B cell (primary cell): ENCODE results near the gene PPP2R2D. TPM values are rescaled to one million over a fixed set of nuclear protein-coding genes. Genes with fewer than 3 reads are reported as not detected.

Experiments
- ATAC-seq: fragments of 200-7000 bp; cut with Tn5 transposase; one replicate; pipeline ENCODE4 v1.10.0; 2021; ENCODE audit warnings: low read depth, mild to moderate bottlenecking, moderate number of reproducible peaks, moderate library complexity
- CTCF ChIA-PET: fragments of 350-600 bp; sonication (Branson Sonifier 250); formaldehyde crosslinking; loops from one replicate; lab custom pipeline; 2021; ENCODE audit warnings: antibody characterized with exemption, inconsistent platforms; lab: Charles Lee
- POLR2A ChIA-PET: fragments of 350-600 bp; sonication (Branson Sonifier 250); formaldehyde crosslinking; loops from one replicate; lab custom pipeline; 2021; ENCODE audit warnings: antibody characterized with exemption; lab: Charles Lee
- DNase-seq: peaks from one replicate; pipeline ENCODE4 v3.0.0; 2013
- H2AFZ ChIP-seq: 2 replicates; pipeline ENCODE4 v1.6.1; 2012; ENCODE audit warnings: mild to moderate bottlenecking, low read depth, low read length; ENCODE audit not compliant: insufficient read depth, poor library complexity, severe bottlenecking
- H3K27ac ChIP-seq, 2 donors: 1 replicate in 1 of 2; 2 replicates in 1 of 2; pipeline ENCODE4 v1.5.1; 2012 to 2013; ENCODE audit warnings: low read length in 2 of 2, mild to moderate bottlenecking in 2 of 2, moderate library complexity in 1 of 2
- H3K27me3 ChIP-seq, 4 experiments: fragments of 200-600 bp in 1 of 4; sonication (generic) in 1 of 4; replicated peaks in 1 of 4; 1 replicate in 2 of 4; 2 replicates in 2 of 4; pipeline versions ENCODE4 v1.6.1 to v1.7.0; 2013 to 2016; ENCODE audit warnings: low read length in 3 of 4, mild to moderate bottlenecking in 2 of 4, mixed read lengths in 1 of 4, moderate library complexity in 1 of 4; ENCODE audit not compliant: insufficient read depth in 4 of 4, control insufficient read depth in 3 of 4; ENCODE audit errors: control extremely low read depth in 1 of 4
- H3K36me3 ChIP-seq, 2 experiments: replicated peaks in 1 of 2; 1 replicate in 1 of 2; 2 replicates in 1 of 2; pipeline versions ENCODE4 v1.6.1 to v1.7.1; 2013; ENCODE audit warnings: low read length in 1 of 2; ENCODE audit not compliant: insufficient read depth in 2 of 2, control insufficient read depth in 1 of 2; ENCODE audit errors: control extremely low read depth in 1 of 2, extremely low read depth in 1 of 2
- H3K4me1 ChIP-seq, 2 donors: fragments of 200-600 bp in 1 of 2; sonication (generic) in 1 of 2; 1 replicate in 1 of 2; 2 replicates in 1 of 2; pipeline versions ENCODE4 v1.5.1 to v1.6.1; 2013 to 2017; ENCODE audit warnings: low read length in 2 of 2; ENCODE audit not compliant: control insufficient read depth in 2 of 2, insufficient read depth in 2 of 2
- H3K4me2 ChIP-seq: replicated peaks from 2 replicates; pipeline ENCODE3; 2012; ENCODE audit warnings: mild to moderate bottlenecking, low read depth, low read length; ENCODE audit not compliant: poor library complexity, severe bottlenecking
- H3K4me3 ChIP-seq, 5 experiments: fragments of 200-600 bp in 1 of 5; sonication (generic) in 1 of 5; 1 replicate in 3 of 5; 2 replicates in 2 of 5; pipeline versions ENCODE4 v1.5.1 to v1.7.0; 2011 to 2016; ENCODE audit warnings: low read length in 4 of 5, mild to moderate bottlenecking in 4 of 5, low read depth in 2 of 5, control low read depth in 1 of 5, moderate library complexity in 1 of 5; ENCODE audit not compliant: insufficient read depth in 1 of 5; ENCODE audit errors: control extremely low read depth in 1 of 5, extremely low read depth in 1 of 5
- H3K79me2 ChIP-seq: fragments of 200-600 bp; sonication (generic); one replicate; pipeline ENCODE4 v1.6.0; 2016; ENCODE audit warnings: low read length; ENCODE audit not compliant: control insufficient read depth, insufficient read depth
- H3K9ac ChIP-seq: fragments of 200-600 bp; sonication (generic); 2 replicates; pipeline ENCODE4 v1.6.1; 2017; ENCODE audit warnings: mild to moderate bottlenecking, low read length, moderate library complexity
- H3K9me3 ChIP-seq, 3 donors: one replicate each; pipeline versions ENCODE4 v1.6.1 to v1.7.1; 2013; ENCODE audit warnings: low read length in 2 of 3; ENCODE audit not compliant: control insufficient read depth in 2 of 3, insufficient read depth in 1 of 3; ENCODE audit errors: control extremely low read depth in 1 of 3
- H4K20me1 ChIP-seq: 2 replicates; pipeline ENCODE4 v1.6.0; 2012; ENCODE audit warnings: mild to moderate bottlenecking, low read length; ENCODE audit not compliant: insufficient read depth, control insufficient read depth, poor library complexity, severe bottlenecking
- H3K27ac Mint-ChIP-seq: one replicate; pipeline ENCODE4 v1.8.0; 2021; ENCODE audit warnings: mixed read lengths
- H3K27me3 Mint-ChIP-seq: one replicate; pipeline ENCODE4 v1.8.0; 2021; ENCODE audit warnings: mixed read lengths
- H3K4me1 Mint-ChIP-seq: one replicate; pipeline ENCODE4 v1.8.0; 2021; ENCODE audit warnings: mixed read lengths
- H3K4me3 Mint-ChIP-seq: one replicate; pipeline ENCODE4 v1.8.0; 2021; ENCODE audit warnings: mixed read lengths
- H3K9me3 Mint-ChIP-seq: one replicate; pipeline ENCODE4 v1.8.0; 2022; ENCODE audit warnings: mixed read lengths; ENCODE audit not compliant: insufficient read depth
- CTCF ChIP-seq: fragments of 200-600 bp; IDR thresholded peaks from one replicate; pipeline ENCODE4 v1.8.0; 2022; ENCODE audit warnings: antibody characterized with exemption, mild to moderate bottlenecking
- EZH2 ChIP-seq: IDR thresholded peaks from 2 replicates; pipeline ENCODE4 v1.6.1; 2012; ENCODE audit warnings: borderline replicate concordance, low read depth, mild to moderate bottlenecking, moderate library complexity, low read length; ENCODE audit not compliant: insufficient read depth, poor library complexity, severe bottlenecking
- WGBS: methylation state at CpG from one replicate; pipeline ENCODE4 v1.1.5; 2013; ENCODE audit warnings: missing lambda C conversion rate; ENCODE audit not compliant: insufficient coverage; 5-methylcytosine and 5-hydroxymethylcytosine counted together
- intact Hi-C: fragments of 100-400 bp; cut with micrococcal nuclease; formaldehyde crosslinking; loops from one replicate; pipeline ENCODE4 v1.10.0; 2022
- polyA minus RNA-seq: library from RNA; depleted of rRNA, polyadenylated mRNA; stranded (reverse); fragments of >200 nt; gene quantifications from 2 replicates; pipeline ENCODE4 v1.2.3, GENCODE V29; 2012
- polyA plus RNA-seq: library from polyadenylated mRNA; depleted of rRNA; stranded (reverse); fragments of >200 nt; gene quantifications from 2 replicates; pipeline ENCODE4 v1.2.3, GENCODE V29; 2012
- total RNA-seq, 2 donors: library from RNA; stranded (reverse); fragments of 120-200 nt in 1 of 2; gene quantifications; 1 replicate in 1 of 2; 2 replicates in 1 of 2; pipeline versions ENCODE4 v1.2.3 to v1.2.4, GENCODE V29; 2013 to 2022

PPP2R2D gene
- 40.4 and 45.6 TPM in 2 replicates for total RNA-seq
- total RNA-seq (2013) = 31.0 TPM
- 24.8 and 25.8 TPM in 2 replicates for polyA plus RNA-seq
- polyA minus RNA-seq = 20.7 and 30.6 TPM in 2 replicates

DNA sequence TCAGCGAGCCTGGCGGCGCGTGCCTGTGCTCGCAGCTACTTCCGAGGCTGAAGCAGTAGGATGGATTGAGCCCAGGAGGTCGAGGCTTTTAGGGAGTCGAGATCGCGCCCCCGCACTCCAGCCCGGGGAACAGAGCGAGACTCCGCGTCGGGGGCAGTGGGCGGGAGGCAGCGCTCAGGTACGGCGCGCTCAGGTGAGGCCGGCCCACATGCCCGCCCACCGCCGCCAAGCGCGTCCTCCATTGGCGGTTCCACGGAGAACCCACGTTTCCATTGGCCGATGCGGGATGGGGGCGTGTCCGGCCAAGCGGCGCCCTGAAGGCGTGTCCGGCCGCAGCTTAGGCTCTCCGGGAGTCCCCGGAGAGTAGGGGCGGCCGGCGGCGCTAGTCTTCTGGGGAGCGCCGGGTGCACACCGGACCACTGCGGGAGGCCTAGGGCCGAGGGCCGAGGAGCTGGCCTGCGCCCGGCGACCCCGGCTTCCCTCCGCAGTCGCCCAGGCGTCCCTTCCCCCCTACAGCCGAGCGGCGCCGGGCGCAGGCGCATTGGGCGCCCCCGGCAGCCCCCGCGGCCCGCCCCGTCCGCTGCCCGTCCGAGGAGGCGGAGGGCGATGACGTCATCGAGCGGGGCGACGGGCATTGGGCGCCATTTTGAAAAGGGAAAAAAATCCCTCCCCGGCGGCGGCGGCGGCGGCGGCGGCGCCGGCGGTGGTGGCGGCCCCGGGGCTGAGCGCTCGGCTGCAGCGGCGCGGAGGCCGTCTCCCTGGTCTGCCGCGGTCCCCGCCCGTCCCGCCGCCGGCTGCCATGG, at the start of gene PPP2R2D:
Gene PPP2R2D (plus strand): TSS at position 659 of the 803 bp plus-strand sequence. CDS start 141 bp downstream, at position 800.
- no peaks in the 10 kb centered on the region for H3K9me3 ChIP-seq
- H3K4me3 ChIP-seq = peak within 1 kb of the TSS; percentile 61 to 89 (median 69)
- TF ChIP-seq CTCF = no peak
- no peak for TF ChIP-seq EZH2
- under 1% methylated on average over 98 of the region's 107 CpGs for WGBS
- H3K9me3 Mint-ChIP-seq = no peaks in the 10 kb centered on the region
- peak within 1 kb of the TSS; percentile 89 for H3K4me3 Mint-ChIP-seq
- peak within 1 kb of the TSS; percentile 92 for H2AFZ ChIP-seq
- H3K27ac Mint-ChIP-seq = peak within 1 kb of the TSS; percentile 86
- peaks cover 0 to 3% of the 10 kb centered on the region in 2 experiments for H3K36me3 ChIP-seq
- intact Hi-C loops = loop anchor here (1.0 to 10.0 kb wide), 3 partner anchors 81 to 1786 kb away; partner anchors contain the start of genes BNIP3, C10orf143 and LRRC27
- H3K9ac ChIP-seq = peak within 1 kb of the TSS; percentile 80
- ChIA-PET CTCF (interaction anchor here (1.1 to 2.1 kb wide), 4 partner anchors 13 to 122 kb away, joined by 4 to 12 read pairs (median 4); no protein-coding TSS in a partner anchor), POLR2A (no interaction called here)
- peak within 1 kb of the TSS; percentile 71 to 85 for H3K27ac ChIP-seq
- DNase-seq (peak; percentile 98), ATAC-seq (peak; percentile 90)
- H3K4me2 ChIP-seq = peak within 1 kb of the TSS; percentile 93
- H3K27me3 ChIP-seq = peaks cover 0 to 13% (median 5%) of the 10 kb centered on the region in 4 experiments
- H3K27me3 Mint-ChIP-seq = peaks cover 19% of the 10 kb centered on the region
- H4K20me1 ChIP-seq = peaks cover 31% of the 10 kb centered on the region
- H3K4me1 ChIP-seq = peaks cover 26 to 27% of the 10 kb centered on the region in 2 donors
- peaks cover 45% of the 10 kb centered on the region for H3K79me2 ChIP-seq
- H3K4me1 Mint-ChIP-seq = peaks cover 35% of the 10 kb centered on the region

DNA sequence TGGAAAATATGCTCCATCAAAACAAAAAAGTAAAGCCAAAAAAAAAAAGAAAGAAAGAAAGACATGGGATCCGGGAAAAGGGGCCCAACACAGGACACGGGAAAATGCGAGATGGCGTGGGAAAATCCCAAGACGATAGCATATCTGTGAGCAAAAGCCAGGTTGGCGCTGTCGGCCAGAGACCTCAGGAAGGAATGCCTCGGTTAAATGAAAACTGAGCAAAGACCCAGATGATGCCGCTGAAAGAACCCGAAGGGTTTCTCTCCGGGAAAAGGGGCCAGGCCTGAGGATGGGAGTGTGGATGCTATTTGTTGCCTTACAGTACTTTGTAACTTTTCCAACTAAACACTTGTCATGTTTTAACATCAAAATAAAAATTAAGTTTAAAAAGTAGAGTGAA, 49.5 kb upstream of the PPP2R2D start:
- intact Hi-C loops = no loop called here
- TF ChIP-seq EZH2 (no peak), CTCF (no peak)
- Histone ChIP-seq H4K20me1 (no peaks in the 10 kb centered on the region), H2AFZ (no peak overlapping the region), H3K27ac (no peak overlapping the region), H3K79me2 (no peaks in the 10 kb centered on the region), H3K36me3 (no peaks in the 10 kb centered on the region), H3K4me1 (no peaks in the 10 kb centered on the region), H3K4me3 (no peak overlapping the region), H3K9me3 (peaks cover 0 to 15% (median 0%) of the 10 kb centered on the region in 3 donors), H3K27me3 (no peaks in the 10 kb centered on the region), H3K9ac (no peak overlapping the region), H3K4me2 (no peak overlapping the region)
- H3K9me3 Mint-ChIP-seq = no peaks in the 10 kb centered on the region
- H3K27ac Mint-ChIP-seq = no peak overlapping the region
- ATAC-seq = no peak
- H3K4me3 Mint-ChIP-seq = no peak overlapping the region
- ChIA-PET CTCF (no interaction called here), POLR2A (no interaction called here)
- DNase-seq = no peak
- WGBS = 98% methylated on average over 8 of the region's 11 CpGs
- no peaks in the 10 kb centered on the region for H3K4me1 Mint-ChIP-seq
- no peaks in the 10 kb centered on the region for H3K27me3 Mint-ChIP-seq
